ENCODE data around the gene ALDH16A1. TPM values are rescaled to one million over a fixed set of nuclear protein-coding genes. Genes with fewer than 3 reads are reported as not detected.

Gene ALDH16A1
- total RNA-seq (2022): 28.4 and 34.2 TPM in 2 replicates
- Bru-seq, nascent RNA: percentile 47 among the genes with signal in this experiment
- percentile 61 among the genes with signal in this experiment for BruChase-seq, experiment 1, labeled RNA remaining after a 6-hour chase
- BruChase-seq, experiment 2, labeled RNA remaining after a 2-hour chase: percentile 48 among the genes with signal in this experiment
- long read RNA-seq, transcript ALDH16A1-201 (17 exons, 3,153 nt): major isoform, 77 of 105 reads
- long read RNA-seq, transcript ALDH16A1-202 (16 exons, 2,470 nt): minor isoform, 5 of 105 reads
- long read RNA-seq, partial matches to known transcripts: 5 of 105 reads
- long read RNA-seq, other reads (novel, unspliced or antisense): 18 of 105 reads

GRCh38 chr19:49453013-49453756, at the start of gene ALDH16A1:
ALDH16A1 (plus strand) TSS chr19:49453225; CDS start chr19:49453332, 107 bp downstream.
- Mint-ChIP-seq H3K27ac (ENCODE audit: low read depth, unreplicated experiment) (peak within 1 kb of the TSS; percentile 100), H3K27me3 (ENCODE audit: insufficient read depth, unreplicated experiment) (no peaks in the 10 kb centered on the region), H3K4me3 (ENCODE audit: unreplicated experiment) (peak within 1 kb of the TSS; percentile 96), H3K36me3 (ENCODE audit: insufficient read depth, unreplicated experiment) (peaks cover 41% of the 10 kb centered on the region), H3K9me3 (ENCODE audit: unreplicated experiment) (no peaks in the 10 kb centered on the region), H3K4me1 (ENCODE audit: insufficient read depth, unreplicated experiment) (peaks cover 16% of the 10 kb centered on the region)
- no peak for TF ChIP-seq CTCF (IDR thresholded peaks at IDR 0.05; ENCODE audit: unreplicated experiment)
- POLR2A ChIA-PET: interaction anchor here (0.6 to 4.8 kb wide), 21 partner anchors 8 to 1403 kb away, joined by 3 to 43 read pairs (median 4); partner anchors contain the start of genes ATF5, DKKL1, GYS1 and IRF3
- BruUV-seq (replicated peaks): no TSS peak
- CTCF ChIA-PET: interaction anchor here (0.6 to 1.2 kb wide), 3 partner anchors 26 to 203 kb away, joined by 3 to 5 read pairs (median 3); no protein-coding TSS in a partner anchor
- intact Hi-C loops (cut with micrococcal nuclease): loop anchor here (5.0 kb wide), 1 partner anchor 34 kb away; the partner anchor contains the start of gene RPL13A
- peak; percentile 99 for DNase-seq (ENCODE audit: unreplicated experiment)

DNA sequence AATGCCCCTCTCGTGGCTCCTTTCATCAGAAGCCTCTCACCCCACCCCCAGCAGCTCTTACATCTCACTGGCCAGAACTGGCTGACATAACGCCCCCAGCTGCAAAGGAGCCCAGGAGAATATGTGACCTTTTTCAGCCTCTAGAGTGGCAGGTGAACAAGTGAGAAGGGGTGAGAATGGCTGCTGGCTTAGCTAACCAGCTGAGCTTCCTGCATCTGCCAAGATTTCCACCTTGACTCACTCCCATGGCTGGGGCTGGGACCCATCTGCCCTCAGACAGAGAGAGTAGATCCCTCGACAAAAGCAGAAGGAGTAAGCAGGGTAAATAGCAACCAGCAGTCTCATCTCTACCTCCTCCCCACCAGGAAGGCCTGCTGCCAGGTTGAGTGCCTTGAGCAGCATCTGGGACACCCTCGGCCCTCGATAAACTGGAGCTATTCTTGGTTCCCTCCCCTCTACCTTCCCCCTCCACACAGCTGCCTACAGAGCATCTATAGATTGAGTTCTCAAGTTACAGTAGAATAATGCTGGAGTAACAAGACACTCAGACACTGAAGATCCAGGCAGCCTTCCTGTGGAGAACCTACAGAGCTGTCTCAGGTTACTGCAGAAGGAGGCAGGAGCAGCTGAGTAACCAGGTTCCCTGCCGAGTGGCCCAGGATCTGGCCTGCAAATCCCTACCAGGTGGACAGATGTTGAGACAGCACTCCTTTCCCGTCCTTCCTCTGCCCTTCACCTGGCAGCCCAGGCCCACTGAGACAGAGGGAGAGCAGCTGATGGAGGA, 49.4 kb upstream of the ALDH16A1 start:
- H3K36me3 Mint-ChIP-seq (ENCODE audit: insufficient read depth, unreplicated experiment): no peaks in the 10 kb centered on the region
- CTCF ChIA-PET: interaction anchor here (1.0 kb wide), 2 partner anchors 12 to 70 kb away, joined by 3 to 5 read pairs; partner anchors contain the start of gene FLT3LG
- TF ChIP-seq CTCF (IDR thresholded peaks at IDR 0.05; ENCODE audit: unreplicated experiment): no peak
- H3K27ac Mint-ChIP-seq (ENCODE audit: low read depth, unreplicated experiment): no peak overlapping the region
- no peaks in the 10 kb centered on the region for H3K4me1 Mint-ChIP-seq (ENCODE audit: insufficient read depth, unreplicated experiment)
- H3K27me3 Mint-ChIP-seq (ENCODE audit: insufficient read depth, unreplicated experiment): peaks cover 18% of the 10 kb centered on the region
- no TSS peak for BruUV-seq (replicated peaks)
- no peak overlapping the region for H3K4me3 Mint-ChIP-seq (ENCODE audit: unreplicated experiment)
- POLR2A ChIA-PET: interaction anchor here (0.7 kb wide), 1 partner anchor 22 kb away, joined by 3 read pairs; no protein-coding TSS in a partner anchor
- intact Hi-C loops (cut with micrococcal nuclease): no loop called here
- DNase-seq (ENCODE audit: unreplicated experiment): peak; percentile 60
- H3K9me3 Mint-ChIP-seq (ENCODE audit: unreplicated experiment): no peaks in the 10 kb centered on the region

DNA sequence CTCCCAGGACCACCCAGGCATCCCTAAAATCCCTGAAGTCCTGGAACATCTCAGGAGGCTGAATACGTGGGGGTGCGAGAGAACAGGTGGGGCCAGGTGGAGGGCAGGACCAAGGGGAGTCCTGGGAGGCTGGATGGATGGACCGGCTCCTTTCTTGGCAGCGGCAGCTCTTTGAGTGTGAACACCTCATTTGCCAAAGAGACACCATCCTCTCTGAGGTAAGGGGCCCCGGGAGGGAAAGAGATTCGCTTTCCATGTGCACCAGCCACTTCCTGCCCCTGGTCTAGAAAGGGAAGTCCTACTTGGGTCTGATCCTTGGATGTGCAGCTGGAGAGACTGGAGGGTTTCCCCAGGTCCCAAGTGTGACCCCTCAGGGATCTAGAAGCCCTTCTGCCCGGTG, 45.9 kb upstream of the ALDH16A1 start:
- no peak for DNase-seq (ENCODE audit: unreplicated experiment)
- intact Hi-C loops (cut with micrococcal nuclease): no loop called here
- Mint-ChIP-seq H3K4me3 (ENCODE audit: unreplicated experiment) (no peak overlapping the region), H3K27me3 (ENCODE audit: insufficient read depth, unreplicated experiment) (peaks cover 12% of the 10 kb centered on the region), H3K36me3 (ENCODE audit: insufficient read depth, unreplicated experiment) (no peaks in the 10 kb centered on the region), H3K27ac (ENCODE audit: low read depth, unreplicated experiment) (peak overlapping the region; percentile 41), H3K4me1 (ENCODE audit: insufficient read depth, unreplicated experiment) (no peaks in the 10 kb centered on the region), H3K9me3 (ENCODE audit: unreplicated experiment) (no peaks in the 10 kb centered on the region)
- TF ChIP-seq CTCF (IDR thresholded peaks at IDR 0.05; ENCODE audit: unreplicated experiment): no peak
- POLR2A ChIA-PET: interaction anchor here (0.6 kb wide), 1 partner anchor 45 kb away, joined by 4 read pairs; the partner anchor contains the start of gene TEAD2
- no TSS peak for BruUV-seq (replicated peaks)
- CTCF ChIA-PET: interaction anchor here (1.5 kb wide), 1 partner anchor 10 kb away, joined by 3 read pairs; no protein-coding TSS in a partner anchor
